ENCODE results near the gene TRIM3.
"Not testable (repeated sequence)": the region's sequence is repeated elsewhere in the genome, so short reads cannot be mapped to it uniquely, and the experiment has no call there.

Gene TRIM3

GRCh38 chr11:6473451-6474412 lies at the start of gene TRIM3:
TRIM3 (minus strand) TSS chr11:6473941; CDS start chr11:6465695, 8,246 bp downstream.
- peak; percentile 73 for DNase-seq (ENCODE audit: low spot score)

GRCh38 chr11:6523253-6523652 lies 49.5 kb upstream of the TRIM3 start:
- DNase-seq (ENCODE audit: low spot score): no peak

GRCh38 chr11:6521946-6522345 lies 48.2 kb upstream of the TRIM3 start:
- not testable (repeated sequence) for DNase-seq (ENCODE audit: low spot score)

- no peak for DNase-seq (ENCODE audit: low spot score)
Observed at GRCh38 chr11:6520265-6520664, 46.5 kb upstream of the TRIM3 start.

GRCh38 chr11:6516865-6517264 lies 43.1 kb upstream of the TRIM3 start:
- DNase-seq (ENCODE audit: low spot score): no peak

- peak; percentile 69 for DNase-seq (ENCODE audit: low spot score)
Observed at GRCh38 chr11:6505577-6506240, 32.0 kb upstream of the TRIM3 start.

- DNase-seq (ENCODE audit: low spot score): no peak
Observed at GRCh38 chr11:6504166-6504565, 30.4 kb upstream of the TRIM3 start.

- no peak for DNase-seq (ENCODE audit: low spot score)
Observed at GRCh38 chr11:6502382-6502781, 28.6 kb upstream of the TRIM3 start.

- DNase-seq (ENCODE audit: low spot score): no peak
Observed at GRCh38 chr11:6498544-6498943, 24.8 kb upstream of the TRIM3 start.

- no peak for DNase-seq (ENCODE audit: low spot score)
Observed at GRCh38 chr11:6498121-6498520, 24.4 kb upstream of the TRIM3 start.

- DNase-seq (ENCODE audit: low spot score): no peak
Observed at GRCh38 chr11:6497069-6497839, 23.5 kb upstream of the TRIM3 start, which contains the start of gene DNHD1. DNHD1 (plus strand) TSS chr11:6497280; CDS start chr11:6498216, 936 bp downstream.

- DNase-seq (ENCODE audit: low spot score): no peak
Observed at GRCh38 chr11:6489306-6489705, 15.6 kb upstream of the TRIM3 start.

GRCh38 chr11:6488821-6489220 lies 15.1 kb upstream of the TRIM3 start:
- no peak for DNase-seq (ENCODE audit: low spot score)

- DNase-seq (ENCODE audit: low spot score): no peak
Observed at GRCh38 chr11:6488342-6488741, 14.6 kb upstream of the TRIM3 start.

- DNase-seq (ENCODE audit: low spot score): no peak
Observed at GRCh38 chr11:6486938-6487337, 13.2 kb upstream of the TRIM3 start.

- DNase-seq (ENCODE audit: low spot score): no peak
Observed at GRCh38 chr11:6486256-6486655, 12.5 kb upstream of the TRIM3 start.

- no peak for DNase-seq (ENCODE audit: low spot score)
Observed at GRCh38 chr11:6485661-6486060, 11.9 kb upstream of the TRIM3 start.

GRCh38 chr11:6483015-6483414 lies 9.3 kb upstream of the TRIM3 start:
- DNase-seq (ENCODE audit: low spot score): no peak

GRCh38 chr11:6482441-6482840 lies 8.7 kb upstream of the TRIM3 start:
- peak; percentile 32 for DNase-seq (ENCODE audit: low spot score)

GRCh38 chr11:6481924-6482275 lies 8.2 kb upstream of the TRIM3 start:
- DNase-seq (ENCODE audit: low spot score): no peak

GRCh38 chr11:6481012-6481923 lies 7.5 kb upstream of the TRIM3 start, which contains the start of the genes ARFIP2 and TIMM10B:
ARFIP2 (minus strand) TSS chr11:6481331; CDS start chr11:6480421, 910 bp downstream.
TIMM10B (plus strand) TSS chr11:6481501; CDS start chr11:6481517, 16 bp downstream.
- DNase-seq (ENCODE audit: low spot score): peak; percentile 98

All from hematopoietic multipotent progenitor cell treated with erythropoietin and hydrocortisone succinate and interleukin-3 and kit ligand, for 17 days (in vitro differentiated cells).